NB4 (cell line): ENCODE results near the gene UTP18.

Experiments used
- DNase-seq: peaks from one replicate; pipeline ENCODE4 v3.0.0; 2010; ENCODE audit warnings: low read depth
- H3K4me3 ChIP-seq: one replicate; pipeline ENCODE4 v1.5.1; 2011; ENCODE audit warnings: mild to moderate bottlenecking, low read depth, low read length, moderate library complexity
- CTCF ChIP-seq: IDR thresholded peaks from one replicate; pipeline ENCODE4 v1.5.1; 2012; ENCODE audit warnings: low read depth, low read length
- MYC ChIP-seq: IDR thresholded peaks from 2 replicates; pipeline ENCODE4 v1.6.1; 2011; ENCODE audit warnings: low read depth, low read length
- POLR2A ChIP-seq: IDR thresholded peaks from 2 replicates; pipeline ENCODE4 v1.6.1; 2011; ENCODE audit warnings: mild to moderate bottlenecking; ENCODE audit not compliant: insufficient read length; ENCODE audit errors: extremely low read depth
- TF ChIP-seq, protein P1 (sequence below): IDR thresholded peaks from 2 replicates; pipeline ENCODE4 v1.6.1; 2011; ENCODE audit warnings: low read depth, low read length

The UTP18 gene

DNA sequence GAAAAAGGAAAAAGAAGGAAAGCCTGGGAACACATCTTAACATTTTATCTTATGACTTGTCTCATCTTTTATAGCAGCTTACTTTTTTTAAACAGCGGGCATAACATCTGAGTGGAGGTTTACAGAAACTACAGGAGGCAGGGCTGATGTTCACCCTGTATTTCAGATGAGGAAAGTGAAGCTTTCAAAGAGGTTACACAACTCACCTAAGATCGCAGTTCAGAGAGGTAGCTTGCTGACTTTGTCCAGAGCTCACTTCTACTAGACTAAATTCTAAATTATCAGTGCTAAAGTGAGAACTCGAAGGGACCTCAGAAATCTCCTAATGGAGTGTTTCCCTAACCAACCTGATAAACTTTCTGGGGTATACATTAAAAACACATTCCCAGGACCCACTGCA is 4.2 kb upstream of the UTP18 start:
- no peak for DNase-seq
- H3K4me3 ChIP-seq = peak overlapping the region; percentile 37
- no peak for TF ChIP-seq POLR2A
- no peak for TF ChIP-seq CTCF
- no peak for TF ChIP-seq MYC
- TF ChIP-seq, protein P1, sequence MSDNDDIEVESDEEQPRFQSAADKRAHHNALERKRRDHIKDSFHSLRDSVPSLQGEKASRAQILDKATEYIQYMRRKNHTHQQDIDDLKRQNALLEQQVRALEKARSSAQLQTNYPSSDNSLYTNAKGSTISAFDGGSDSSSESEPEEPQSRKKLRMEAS = no peak

GRCh38 chr17:51257150-51258081 is 2.9 kb upstream of the UTP18 start:
- peak overlapping the region; percentile 96 for H3K4me3 ChIP-seq
- DNase-seq = peak; percentile 13
- no peak for TF ChIP-seq POLR2A
- no peak for TF ChIP-seq CTCF
- TF ChIP-seq, protein P1 = no peak
- TF ChIP-seq MYC = no peak

DNA sequence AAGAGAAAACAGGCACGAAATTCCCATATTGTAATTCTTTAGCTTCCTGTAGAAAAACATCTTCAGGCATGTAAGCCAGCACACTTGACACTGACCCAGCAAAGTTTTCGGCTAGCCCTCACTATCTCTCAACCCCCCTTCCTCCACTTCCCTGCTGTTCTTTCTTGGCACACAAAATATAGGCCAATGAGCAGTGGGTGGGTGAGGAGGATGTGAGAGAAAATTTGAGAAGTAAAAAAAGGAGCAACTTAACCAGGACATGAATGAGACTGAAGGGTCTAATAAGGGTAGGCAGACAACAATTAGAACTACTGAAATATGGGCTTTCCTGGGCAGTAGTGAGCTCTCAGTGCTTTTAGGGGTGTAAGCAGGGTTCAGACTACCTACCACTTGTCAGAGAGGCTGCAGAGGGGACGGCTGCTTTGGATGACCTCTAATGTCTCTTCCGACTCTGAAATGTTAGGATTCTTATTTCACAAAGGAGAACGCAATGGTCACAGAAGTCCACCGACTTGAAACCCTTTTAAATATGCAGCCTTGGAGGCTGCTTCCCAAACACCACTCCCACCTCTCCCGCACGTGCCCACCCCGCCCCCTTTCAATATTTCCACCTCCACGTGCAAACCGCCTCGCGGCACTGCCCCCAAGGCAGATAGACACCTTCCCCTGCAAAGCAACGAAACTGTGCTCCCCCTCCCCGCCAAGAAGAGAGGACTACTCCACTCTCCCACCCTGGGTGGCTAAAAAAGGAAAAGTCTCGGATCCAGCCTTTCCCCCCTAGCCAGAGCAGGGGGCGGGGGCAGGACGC is 1.4 kb upstream of the UTP18 start:
- TF ChIP-seq, protein P1 = peak; percentile 92
- TF ChIP-seq CTCF (no peak), POLR2A (no peak), MYC (peak; percentile 90)
- DNase-seq = peak; percentile 55
- H3K4me3 ChIP-seq = peak overlapping the region; percentile 96

DNA sequence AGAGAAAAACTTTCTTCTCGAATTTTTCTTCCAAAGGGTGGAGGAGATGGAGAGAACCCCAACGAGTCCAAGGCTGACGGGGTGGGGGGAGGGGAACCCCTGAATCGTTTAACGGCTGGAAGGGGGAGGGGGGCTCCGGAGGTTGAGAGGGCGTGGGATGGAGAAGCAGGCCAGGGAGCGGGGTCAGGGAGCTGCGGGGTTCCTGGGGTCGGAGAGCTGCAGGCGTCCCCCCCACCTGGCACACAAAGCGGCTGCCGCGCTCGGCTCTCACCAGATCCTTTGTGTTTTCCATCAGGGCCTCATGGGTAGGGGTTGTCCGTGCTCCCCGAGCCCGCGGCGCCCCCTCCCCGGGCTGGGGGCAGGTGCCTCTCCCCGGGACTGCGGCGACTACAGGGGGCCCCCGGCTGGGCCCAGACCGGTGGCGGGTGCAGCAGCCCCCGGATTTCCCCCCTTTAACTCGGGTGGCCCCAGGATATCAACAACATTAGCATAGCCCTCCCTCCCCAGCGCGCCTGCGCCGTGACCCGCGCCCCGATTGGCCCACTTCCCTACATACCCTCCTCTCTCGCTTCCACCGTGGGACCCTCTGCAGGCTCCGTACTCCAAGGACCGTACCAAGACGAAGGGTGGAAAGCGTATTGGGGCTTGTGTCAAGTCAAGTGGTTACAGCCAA is 646 bp upstream of the UTP18 start, which contains the start of gene MBTD1:
TSS of gene MBTD1 (minus strand) at position 486 of the 673 bp plus-strand sequence. CDS start 34,888 bp downstream, outside the sequence.
- peak; percentile 97 for DNase-seq
- TF ChIP-seq, protein P1 = no peak
- TF ChIP-seq CTCF (no peak), MYC (no peak), POLR2A (peak; percentile 46)

More for the DNA sequence above, 646 bp upstream of the UTP18 start, which contains the start of gene MBTD1:
- H3K4me3 ChIP-seq = peak within 1 kb of the TSS; percentile 96
